ENCODE measurements around the gene PSD2. TPM values are rescaled to one million over a fixed set of nuclear protein-coding genes. Genes with fewer than 3 reads are reported as not detected.

The PSD2 gene
- total RNA-seq, 2 donors from 2014 or later = 0.05 to 0.11 TPM

GRCh38 chr5:139772089-139772791 lies 23.4 kb upstream of the PSD2 start:
- no peak for TF ChIP-seq CTCF (IDR thresholded peaks at IDR 0.05)
- H3K4me3 ChIP-seq = no peak overlapping the region

GRCh38 chr5:139772927-139773690 lies 22.5 kb upstream of the PSD2 start:
- Histone ChIP-seq H3K4me1 (no peaks in the 10 kb centered on the region), H3K9ac (ENCODE audit: low read depth in 2 of 2, low read length in 2 of 2) (no peak overlapping the region), H3K4me3 (no peak overlapping the region), H3K27ac (no peak overlapping the region), H3K9me3 (no peaks in the 10 kb centered on the region), H3K27me3 (no peaks in the 10 kb centered on the region), H3K36me3 (no peaks in the 10 kb centered on the region)
- DNase-seq = no peak
- intact Hi-C loops (cut with DNase I) = no loop called here
- TF ChIP-seq CTCF (IDR thresholded peaks at IDR 0.05) = no peak

More at GRCh38 chr5:139772089-139772791, 23.4 kb upstream of the PSD2 start:
- Histone ChIP-seq H3K9me3 (no peaks in the 10 kb centered on the region), H3K36me3 (no peaks in the 10 kb centered on the region), H3K9ac (ENCODE audit: low read depth in 2 of 2, low read length in 2 of 2) (no peak overlapping the region), H3K27ac (no peak overlapping the region), H3K4me1 (no peaks in the 10 kb centered on the region), H3K27me3 (no peaks in the 10 kb centered on the region)
- intact Hi-C loops (cut with DNase I) = no loop called here
- DNase-seq = no peak

- Histone ChIP-seq H3K4me1 (no peaks in the 10 kb centered on the region), H3K27ac (no peak overlapping the region), H3K9me3 (no peaks in the 10 kb centered on the region), H3K9ac (ENCODE audit: low read depth in 2 of 2, low read length in 2 of 2) (no peak overlapping the region), H3K36me3 (no peaks in the 10 kb centered on the region), H3K27me3 (no peaks in the 10 kb centered on the region), H3K4me3 (no peak overlapping the region)
- DNase-seq = peak; percentile 75
- TF ChIP-seq CTCF (IDR thresholded peaks at IDR 0.05) = peak; percentile 96
- intact Hi-C loops (cut with DNase I) = no loop called here
These were observed 20.5 kb upstream of the PSD2 start for GRCh38 chr5:139774980-139775661.

GRCh38 chr5:139775872-139776271 lies 19.7 kb upstream of the PSD2 start:
- no peaks in the 10 kb centered on the region for H3K36me3 ChIP-seq
- H3K4me3 ChIP-seq = no peak overlapping the region
- no peak for TF ChIP-seq CTCF (IDR thresholded peaks at IDR 0.05)
- no peak for DNase-seq
- intact Hi-C loops (cut with DNase I) = no loop called here
- H3K4me1 ChIP-seq = no peaks in the 10 kb centered on the region
- no peaks in the 10 kb centered on the region for H3K9me3 ChIP-seq
- no peaks in the 10 kb centered on the region for H3K27me3 ChIP-seq
- no peak overlapping the region for H3K9ac ChIP-seq (ENCODE audit: low read depth in 2 of 2, low read length in 2 of 2)
- H3K27ac ChIP-seq = no peak overlapping the region

- no peak overlapping the region for H3K4me3 ChIP-seq
These were observed 18.7 kb upstream of the PSD2 start for GRCh38 chr5:139776861-139777260.

More at GRCh38 chr5:139776861-139777260, 18.7 kb upstream of the PSD2 start:
- H3K9me3 ChIP-seq = no peaks in the 10 kb centered on the region
- no peak for TF ChIP-seq CTCF (IDR thresholded peaks at IDR 0.05)
- no peaks in the 10 kb centered on the region for H3K27me3 ChIP-seq
- no peaks in the 10 kb centered on the region for H3K36me3 ChIP-seq
- intact Hi-C loops (cut with DNase I) = no loop called here
- no peaks in the 10 kb centered on the region for H3K4me1 ChIP-seq
- no peak overlapping the region for H3K9ac ChIP-seq (ENCODE audit: low read depth in 2 of 2, low read length in 2 of 2)
- DNase-seq = no peak
- no peak overlapping the region for H3K27ac ChIP-seq

All from colonic mucosa (tissue), 4 donors.